ENCODE measurements around the gene GCHFR. TPM values are rescaled to one million over a fixed set of nuclear protein-coding genes. Genes with fewer than 3 reads are reported as not detected.

The GCHFR gene
- total and polyA plus RNA-seq, 8 donors, result 4.9 to 21.4 (median 8.7) TPM

- no peak for ATAC-seq
- Histone ChIP-seq H3K9me3 (no peaks in the 10 kb centered on the region), H3K4me3 (no peak overlapping the region), H3K4me1 (peaks cover 0 to 6% (median 3%) of the 10 kb centered on the region in 3 donors), H3K27ac (no peak overlapping the region), H3K27me3 (no peaks in the 10 kb centered on the region), H3K36me3 (no peaks in the 10 kb centered on the region)
- FAIRE-seq, result no peak
- DNase-seq, result peak in 1 of 6 donors; percentile 7
- 54 to 64% methylated on average over 6 of the region's 6 CpGs for WGBS, 2 donors
- TF ChIP-seq, protein P1, sequence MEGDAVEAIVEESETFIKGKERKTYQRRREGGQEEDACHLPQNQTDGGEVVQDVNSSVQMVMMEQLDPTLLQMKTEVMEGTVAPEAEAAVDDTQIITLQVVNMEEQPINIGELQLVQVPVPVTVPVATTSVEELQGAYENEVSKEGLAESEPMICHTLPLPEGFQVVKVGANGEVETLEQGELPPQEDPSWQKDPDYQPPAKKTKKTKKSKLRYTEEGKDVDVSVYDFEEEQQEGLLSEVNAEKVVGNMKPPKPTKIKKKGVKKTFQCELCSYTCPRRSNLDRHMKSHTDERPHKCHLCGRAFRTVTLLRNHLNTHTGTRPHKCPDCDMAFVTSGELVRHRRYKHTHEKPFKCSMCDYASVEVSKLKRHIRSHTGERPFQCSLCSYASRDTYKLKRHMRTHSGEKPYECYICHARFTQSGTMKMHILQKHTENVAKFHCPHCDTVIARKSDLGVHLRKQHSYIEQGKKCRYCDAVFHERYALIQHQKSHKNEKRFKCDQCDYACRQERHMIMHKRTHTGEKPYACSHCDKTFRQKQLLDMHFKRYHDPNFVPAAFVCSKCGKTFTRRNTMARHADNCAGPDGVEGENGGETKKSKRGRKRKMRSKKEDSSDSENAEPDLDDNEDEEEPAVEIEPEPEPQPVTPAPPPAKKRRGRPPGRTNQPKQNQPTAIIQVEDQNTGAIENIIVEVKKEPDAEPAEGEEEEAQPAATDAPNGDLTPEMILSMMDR (IDR thresholded peaks at IDR 0.05), result no peak
- intact Hi-C loops (cut with DNase I), result no loop called here
These were observed 6.9 kb upstream of the GCHFR start for GRCh38 chr15:40756938-40757337.

- no peak for DNase-seq
- intact Hi-C loops (cut with DNase I), result no loop called here
- peaks cover 6 to 8% (median 8%) of the 10 kb centered on the region in 3 donors for H3K4me1 ChIP-seq
- H3K36me3 ChIP-seq, result no peaks in the 10 kb centered on the region
- TF ChIP-seq, protein P1 (IDR thresholded peaks at IDR 0.05), result no peak
- no peaks in the 10 kb centered on the region for H3K27me3 ChIP-seq
- H3K9me3 ChIP-seq, result no peaks in the 10 kb centered on the region
- WGBS, 2 donors, result 89 to 93% methylated on average over 5 of the region's 5 CpGs
- FAIRE-seq, result no peak
- no peak overlapping the region for H3K27ac ChIP-seq
- no peak overlapping the region for H3K4me3 ChIP-seq
- no peak for ATAC-seq
These were observed 3.9 kb upstream of the GCHFR start for GRCh38 chr15:40759961-40760360.

GRCh38 chr15:40762919-40763800 lies 708 bp upstream of the GCHFR start:
- Histone ChIP-seq H3K9me3 (no peaks in the 10 kb centered on the region), H3K4me3 (peak overlapping the region; percentile 40 to 56 (median 50)), H3K27ac (peak overlapping the region; percentile 76 to 92 (median 87)), H3K27me3 (no peaks in the 10 kb centered on the region), H3K36me3 (no peaks in the 10 kb centered on the region), H3K4me1 (peaks cover 9 to 13% (median 9%) of the 10 kb centered on the region in 3 donors)
- ATAC-seq (peak; percentile 49 to 68 (median 58)), DNase-seq (peak; percentile 78 to 96 (median 87)), FAIRE-seq (no peak)
- TF ChIP-seq, protein P1 (IDR thresholded peaks at IDR 0.05), result no peak
- WGBS, 2 donors, result 28 to 31% methylated on average over 50 to 55 of the region's 55 CpGs
- intact Hi-C loops (cut with DNase I), result no loop called here

- intact Hi-C loops (cut with DNase I), result no loop called here
- Histone ChIP-seq H3K4me3 (peak overlapping the region; percentile 40 to 56 (median 50)), H3K9me3 (no peaks in the 10 kb centered on the region), H3K4me1 (peaks cover 9 to 13% (median 9%) of the 10 kb centered on the region in 3 donors), H3K27ac (peak overlapping the region; percentile 76 to 92 (median 87)), H3K27me3 (no peaks in the 10 kb centered on the region), H3K36me3 (no peaks in the 10 kb centered on the region)
- ATAC-seq, result peak in 2 of 4 donors; percentile 1
- no peak for FAIRE-seq
- 12 to 18% methylated on average over 8 of the region's 8 CpGs for WGBS, 2 donors
- DNase-seq, result peak in 1 of 6 donors; percentile 33
- TF ChIP-seq, protein P1 (IDR thresholded peaks at IDR 0.05), result no peak
These were observed 798 bp downstream of the GCHFR start for GRCh38 chr15:40764629-40765103.
